ENCODE data around the gene SLIT3.

- TF ChIP-seq POLR2AphosphoS5 (IDR thresholded peaks at IDR 0.05; ENCODE audit: low read depth, low read length) (no peak), TCF7L2 (IDR thresholded peaks at IDR 0.05; ENCODE audit: borderline replicate concordance, extremely low read depth, insufficient read depth, insufficient read length) (no peak), CBX3 (IDR thresholded peaks at IDR 0.05; ENCODE audit: low read depth) (no peak)
Measured at GRCh38 chr5:169219961-169220360, 81.0 kb downstream of the SLIT3 start.

Measured in HCT116 (cell line).